HFFc6 (cell line): ENCODE results near the gene CCDC81. TPM values are rescaled to one million over a fixed set of nuclear protein-coding genes. Genes with fewer than 3 reads are reported as not detected.

Experiments used
- DNase-seq: peaks from one replicate; pipeline ENCODE4 v3.0.0-alpha.2; 2018
- H3K27ac Mint-ChIP-seq: 2 replicates; pipeline ENCODE4 v1.8.0; 2020; ENCODE audit warnings: mild to moderate bottlenecking, mixed read lengths
- H3K27me3 Mint-ChIP-seq: 2 replicates; pipeline ENCODE4 v1.8.0; 2021; ENCODE audit warnings: mild to moderate bottlenecking, moderate library complexity, mixed read lengths; ENCODE audit not compliant: insufficient read depth
- H3K36me3 Mint-ChIP-seq: 2 replicates; pipeline ENCODE4 v1.8.0; 2021; ENCODE audit warnings: low read depth, mixed read lengths
- H3K4me1 Mint-ChIP-seq: 2 replicates; pipeline ENCODE4 v1.8.0; 2020; ENCODE audit warnings: low read depth, mixed read lengths
- H3K4me3 Mint-ChIP-seq: 2 replicates; pipeline ENCODE4 v1.8.0; 2020; ENCODE audit warnings: mild to moderate bottlenecking, moderate library complexity, mixed read lengths
- H3K9me3 Mint-ChIP-seq: 2 replicates; pipeline ENCODE4 v1.8.0; 2020; ENCODE audit warnings: mild to moderate bottlenecking, mixed read lengths
- total RNA-seq, 6 experiments: library from RNA; stranded (reverse); fragmentation: NEBNext Ultra II Directional; extraction: Animal tissue kit (Norgen Biotek cat#: 25700); gene quantifications; 2 replicates in 1 of 6; 3 replicates in 5 of 6; pipeline ENCODE4 v1.2.3, GENCODE V29; 2021
- TF ChIP-seq, protein P1 (sequence below): fragments of 200-600 bp; sonication (generic); IDR thresholded peaks from 2 replicates; pipeline ENCODE4 v1.5.0; 2021; ENCODE audit warnings: antibody characterized with exemption, mild to moderate bottlenecking

CCDC81 gene
- total RNA-seq, 6 experiments from 2014 or later, result 3.4 to 10.6 (median 4.5) TPM

DNA sequence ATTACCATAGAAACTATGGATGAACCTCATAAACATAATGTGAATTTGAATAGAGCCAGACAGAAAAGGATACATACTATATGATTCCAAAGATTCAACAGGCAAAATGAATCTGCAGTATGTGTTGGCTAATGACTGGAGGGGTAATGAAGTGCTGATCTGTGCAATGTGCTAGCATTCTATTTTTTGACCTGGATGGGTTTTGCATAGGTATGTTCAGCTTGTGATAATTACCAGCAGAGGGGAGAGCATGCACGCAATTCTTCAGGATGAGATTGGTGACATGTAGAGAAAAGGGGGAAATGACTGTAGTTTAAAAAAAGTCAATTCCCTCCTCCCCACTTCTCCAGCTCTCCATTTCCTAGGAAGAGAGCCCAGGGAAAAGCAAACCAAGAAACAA, 618 bp upstream of the CCDC81 start:
- Mint-ChIP-seq H3K4me3 (no peak overlapping the region), H3K9me3 (peaks cover 18% of the 10 kb centered on the region), H3K4me1 (peaks cover 25% of the 10 kb centered on the region), H3K27ac (no peak overlapping the region), H3K36me3 (peaks cover 24% of the 10 kb centered on the region), H3K27me3 (no peaks in the 10 kb centered on the region)
- TF ChIP-seq, protein P1, sequence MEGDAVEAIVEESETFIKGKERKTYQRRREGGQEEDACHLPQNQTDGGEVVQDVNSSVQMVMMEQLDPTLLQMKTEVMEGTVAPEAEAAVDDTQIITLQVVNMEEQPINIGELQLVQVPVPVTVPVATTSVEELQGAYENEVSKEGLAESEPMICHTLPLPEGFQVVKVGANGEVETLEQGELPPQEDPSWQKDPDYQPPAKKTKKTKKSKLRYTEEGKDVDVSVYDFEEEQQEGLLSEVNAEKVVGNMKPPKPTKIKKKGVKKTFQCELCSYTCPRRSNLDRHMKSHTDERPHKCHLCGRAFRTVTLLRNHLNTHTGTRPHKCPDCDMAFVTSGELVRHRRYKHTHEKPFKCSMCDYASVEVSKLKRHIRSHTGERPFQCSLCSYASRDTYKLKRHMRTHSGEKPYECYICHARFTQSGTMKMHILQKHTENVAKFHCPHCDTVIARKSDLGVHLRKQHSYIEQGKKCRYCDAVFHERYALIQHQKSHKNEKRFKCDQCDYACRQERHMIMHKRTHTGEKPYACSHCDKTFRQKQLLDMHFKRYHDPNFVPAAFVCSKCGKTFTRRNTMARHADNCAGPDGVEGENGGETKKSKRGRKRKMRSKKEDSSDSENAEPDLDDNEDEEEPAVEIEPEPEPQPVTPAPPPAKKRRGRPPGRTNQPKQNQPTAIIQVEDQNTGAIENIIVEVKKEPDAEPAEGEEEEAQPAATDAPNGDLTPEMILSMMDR, result no peak
- no peak for DNase-seq

DNA sequence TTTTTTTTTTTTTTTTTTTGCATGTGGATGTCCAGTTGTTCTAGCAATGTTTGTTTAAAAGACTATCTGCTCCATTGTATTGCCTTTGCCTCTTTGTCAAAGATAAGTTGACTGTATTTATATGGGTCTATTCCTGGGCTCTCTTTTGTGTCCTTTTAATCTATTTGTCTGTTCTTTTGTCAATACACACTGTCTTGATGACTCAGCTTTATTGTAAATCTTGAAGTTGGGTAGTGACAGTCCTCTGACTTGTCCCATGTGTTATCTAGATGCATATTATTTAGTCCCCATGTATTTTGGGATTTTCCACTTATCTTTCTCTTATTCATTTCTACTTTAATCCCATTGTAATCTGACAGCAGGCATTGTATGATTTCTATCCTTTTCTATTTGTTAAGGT, 3.3 kb downstream of the CCDC81 start:
- H3K36me3 Mint-ChIP-seq, result no peaks in the 10 kb centered on the region
- no peak overlapping the region for H3K27ac Mint-ChIP-seq
- no peaks in the 10 kb centered on the region for H3K27me3 Mint-ChIP-seq
- no peak for DNase-seq
- peaks cover 6% of the 10 kb centered on the region; the same call in 1 of the 2 replicates for H3K4me1 Mint-ChIP-seq
- no peaks in the 10 kb centered on the region for H3K9me3 Mint-ChIP-seq
- no peak overlapping the region for H3K4me3 Mint-ChIP-seq
- TF ChIP-seq, protein P1, result no peak

DNA sequence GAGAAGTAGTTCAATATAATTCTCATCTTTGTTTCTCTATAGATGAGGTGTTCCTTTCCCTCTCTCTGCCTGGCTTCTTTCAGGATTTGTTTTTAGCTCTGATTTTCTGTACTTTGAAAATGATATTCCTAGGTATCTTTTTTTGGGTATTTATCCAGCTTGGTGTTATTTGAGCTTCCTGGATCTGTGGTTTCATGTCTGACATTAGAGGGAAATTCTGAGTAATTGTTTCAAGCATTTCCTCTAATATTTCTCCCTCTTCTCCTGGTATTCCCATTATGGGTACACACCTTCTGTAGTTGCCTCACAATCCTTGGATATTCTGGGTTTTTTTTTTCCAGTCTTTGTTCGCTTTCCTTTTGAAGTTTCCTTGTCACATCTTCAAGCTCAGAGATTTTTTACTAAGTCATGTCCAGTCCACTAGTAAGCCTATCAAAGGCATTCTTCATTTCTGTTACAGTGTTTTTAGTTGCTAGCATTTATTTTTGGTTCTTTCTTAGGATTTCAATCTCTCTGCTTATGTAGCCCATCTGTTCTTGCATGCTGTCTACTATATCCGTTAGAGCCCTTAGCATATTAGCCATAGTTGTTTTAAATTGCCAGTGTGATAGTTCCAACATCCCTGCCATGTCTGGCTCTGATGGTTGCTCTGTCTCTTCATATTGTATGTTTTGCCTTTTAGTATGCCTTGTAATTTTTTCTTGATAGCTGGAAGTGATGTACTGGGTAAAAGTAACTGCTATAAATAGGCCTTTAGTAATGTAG, 5.8 kb downstream of the CCDC81 start:
- no peak for DNase-seq
- Mint-ChIP-seq H3K4me3 (no peak overlapping the region), H3K27ac (no peak overlapping the region), H3K4me1 (peaks cover 8% of the 10 kb centered on the region; the same call in 1 of the 2 replicates), H3K36me3 (no peaks in the 10 kb centered on the region), H3K9me3 (no peaks in the 10 kb centered on the region), H3K27me3 (no peaks in the 10 kb centered on the region)
- TF ChIP-seq, protein P1, result no peak

DNA sequence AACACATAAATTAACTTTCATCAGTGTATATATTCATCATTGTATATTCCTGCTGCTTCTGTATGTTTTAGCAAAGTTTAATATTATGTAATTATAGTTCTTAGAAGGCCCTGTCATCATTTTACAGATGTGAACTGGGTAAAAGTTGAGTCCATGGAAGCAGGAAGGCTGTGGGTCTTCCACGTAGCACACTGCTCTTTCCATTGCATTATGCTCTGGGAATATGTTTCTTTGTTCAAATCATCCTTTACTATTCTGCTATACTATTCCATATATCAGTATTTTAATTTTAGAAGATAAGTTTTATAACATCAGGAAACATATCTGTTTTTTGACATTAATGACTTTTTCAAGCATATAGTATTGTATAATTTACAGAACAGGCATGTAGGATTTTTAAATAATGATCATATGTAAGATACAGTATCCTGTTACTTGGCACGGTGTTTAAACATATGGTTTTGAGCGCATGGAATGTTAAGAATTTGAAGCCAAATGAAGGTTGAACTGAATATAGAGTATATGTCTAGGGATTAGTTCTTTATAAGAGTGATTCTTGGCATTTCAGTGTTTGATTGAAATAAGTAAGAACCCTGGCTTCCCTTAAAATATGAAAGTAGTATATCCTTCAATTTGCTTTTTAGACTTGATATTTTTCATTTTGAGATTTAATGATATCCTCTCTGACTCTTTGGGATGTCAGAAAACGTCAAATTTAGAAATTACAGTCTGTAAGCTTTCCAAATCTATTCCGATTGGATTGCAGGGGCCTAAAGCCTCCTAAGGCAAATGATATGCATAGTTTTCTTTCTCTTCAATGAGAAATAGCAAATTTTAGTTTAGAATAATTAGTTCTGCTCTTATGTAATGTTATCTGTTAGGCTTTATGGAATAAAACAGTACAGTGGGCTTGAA, 8.6 kb downstream of the CCDC81 start:
- Mint-ChIP-seq H3K9me3 (no peaks in the 10 kb centered on the region), H3K36me3 (no peaks in the 10 kb centered on the region), H3K27ac (no peak overlapping the region), H3K27me3 (no peaks in the 10 kb centered on the region), H3K4me3 (no peak overlapping the region), H3K4me1 (peaks cover 8% of the 10 kb centered on the region; the same call in 1 of the 2 replicates)
- TF ChIP-seq, protein P1, result no peak
- no peak for DNase-seq

DNA sequence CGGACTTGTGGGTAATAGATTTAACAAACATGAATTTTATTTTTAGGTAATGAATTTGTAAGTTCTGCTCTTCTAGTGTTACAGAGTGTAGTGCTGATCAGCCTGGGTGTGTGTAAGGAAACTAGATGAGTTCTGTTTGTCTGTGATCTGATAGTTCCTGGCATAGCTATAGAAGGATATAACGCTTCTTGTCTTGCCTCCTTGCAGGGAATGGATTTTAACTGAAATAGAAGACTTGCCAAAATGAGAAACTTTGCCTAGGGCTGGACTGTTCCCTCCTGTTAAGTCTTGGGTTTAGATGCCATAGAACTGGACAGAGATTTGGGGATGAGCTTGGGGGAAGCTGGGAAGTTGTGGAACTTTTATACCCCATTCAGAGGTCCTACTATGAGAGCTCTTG, 11.6 kb downstream of the CCDC81 start:
- TF ChIP-seq, protein P1, result no peak
- H3K4me3 Mint-ChIP-seq, result no peak overlapping the region
- H3K9me3 Mint-ChIP-seq, result no peaks in the 10 kb centered on the region
- H3K36me3 Mint-ChIP-seq, result no peaks in the 10 kb centered on the region
- H3K27me3 Mint-ChIP-seq, result no peaks in the 10 kb centered on the region
- peaks cover 8% of the 10 kb centered on the region; the same call in 1 of the 2 replicates for H3K4me1 Mint-ChIP-seq
- DNase-seq, result no peak
- no peak overlapping the region for H3K27ac Mint-ChIP-seq
